Kidney epithelial cell (primary cell): Measurements from ENCODE around the gene AQP5. TPM values are rescaled to one million over a fixed set of nuclear protein-coding genes. Genes with fewer than 3 reads are reported as not detected.

ENCODE experiments used
- DNase-seq: peaks from one replicate; pipeline ENCODE4 v3.0.0-alpha.2; 2010; ENCODE audit warnings: low read depth
- H3K27me3 ChIP-seq: 2 replicates; pipeline ENCODE4 v1.6.0; 2011; ENCODE audit warnings: low read length; ENCODE audit not compliant: control insufficient read depth, insufficient read depth
- H3K36me3 ChIP-seq: 2 replicates; pipeline ENCODE4 v1.5.1; 2011; ENCODE audit warnings: low read length; ENCODE audit not compliant: control insufficient read depth, insufficient read depth
- H3K4me3 ChIP-seq: 2 replicates; pipeline ENCODE4 v1.5.1; 2011; ENCODE audit warnings: low read depth, mild to moderate bottlenecking, control low read depth, low read length
- total RNA-seq: library from RNA; depleted of rRNA; stranded (reverse); fragments of >200 nt; gene quantifications from 2 replicates; pipeline ENCODE4 v1.2.3, GENCODE V29; 2015
- TF ChIP-seq, protein P1 (sequence below): IDR thresholded peaks from 2 replicates; pipeline ENCODE4 v1.5.1; 2011; ENCODE audit warnings: mild to moderate bottlenecking, moderate library complexity, low read length, control low read depth, inconsistent platforms; ENCODE audit not compliant: insufficient read depth, poor library complexity, severe bottlenecking

The AQP5 gene
- total RNA-seq, 1 donor from 2014 or later, result not detected

DNA sequence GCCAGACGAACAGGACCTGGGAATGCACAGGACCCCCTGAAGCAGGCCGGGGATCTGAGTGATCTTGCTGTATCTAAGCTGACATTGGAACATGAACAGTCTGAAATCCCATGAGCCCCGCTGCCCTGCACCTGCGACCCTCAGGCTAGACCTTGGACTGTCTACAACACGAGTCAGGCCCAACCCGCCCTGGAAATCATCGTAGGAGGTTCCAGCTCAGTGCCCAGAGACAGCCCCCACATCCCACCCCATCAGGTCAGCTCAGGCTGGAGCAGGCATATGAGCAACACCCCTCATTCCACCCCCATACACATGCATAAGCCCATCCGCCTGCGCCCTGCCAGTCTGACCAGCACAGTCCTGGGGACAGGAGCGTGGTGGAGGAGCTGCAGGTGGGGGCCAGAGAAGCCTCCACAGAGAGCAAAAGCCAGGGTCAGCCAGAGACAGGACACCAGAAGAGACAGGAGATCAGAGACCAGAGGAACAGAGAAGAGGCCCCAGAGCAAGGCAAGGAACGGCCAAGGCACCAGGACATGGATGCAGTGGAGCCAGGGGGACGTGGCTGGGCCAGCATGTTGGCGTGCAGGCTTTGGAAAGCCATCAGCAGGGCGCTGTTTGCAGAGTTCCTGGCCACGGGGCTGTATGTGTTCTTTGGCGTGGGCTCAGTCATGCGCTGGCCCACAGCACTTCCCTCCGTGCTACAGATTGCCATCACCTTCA, 11.1 kb downstream of the AQP5 start, which contains the start of gene AQP6:
Gene AQP6, plus strand, starts transcription at position 307 of the 720 bp plus-strand sequence. Its CDS starts 227 bp downstream, at position 534.
- Histone ChIP-seq H3K27me3 (peaks cover 29% of the 10 kb centered on the region), H3K4me3 (no peak within 1 kb of the TSS), H3K36me3 (no peaks in the 10 kb centered on the region)
- TF ChIP-seq, protein P1, sequence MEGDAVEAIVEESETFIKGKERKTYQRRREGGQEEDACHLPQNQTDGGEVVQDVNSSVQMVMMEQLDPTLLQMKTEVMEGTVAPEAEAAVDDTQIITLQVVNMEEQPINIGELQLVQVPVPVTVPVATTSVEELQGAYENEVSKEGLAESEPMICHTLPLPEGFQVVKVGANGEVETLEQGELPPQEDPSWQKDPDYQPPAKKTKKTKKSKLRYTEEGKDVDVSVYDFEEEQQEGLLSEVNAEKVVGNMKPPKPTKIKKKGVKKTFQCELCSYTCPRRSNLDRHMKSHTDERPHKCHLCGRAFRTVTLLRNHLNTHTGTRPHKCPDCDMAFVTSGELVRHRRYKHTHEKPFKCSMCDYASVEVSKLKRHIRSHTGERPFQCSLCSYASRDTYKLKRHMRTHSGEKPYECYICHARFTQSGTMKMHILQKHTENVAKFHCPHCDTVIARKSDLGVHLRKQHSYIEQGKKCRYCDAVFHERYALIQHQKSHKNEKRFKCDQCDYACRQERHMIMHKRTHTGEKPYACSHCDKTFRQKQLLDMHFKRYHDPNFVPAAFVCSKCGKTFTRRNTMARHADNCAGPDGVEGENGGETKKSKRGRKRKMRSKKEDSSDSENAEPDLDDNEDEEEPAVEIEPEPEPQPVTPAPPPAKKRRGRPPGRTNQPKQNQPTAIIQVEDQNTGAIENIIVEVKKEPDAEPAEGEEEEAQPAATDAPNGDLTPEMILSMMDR, result no peak
- no peak for DNase-seq

DNA sequence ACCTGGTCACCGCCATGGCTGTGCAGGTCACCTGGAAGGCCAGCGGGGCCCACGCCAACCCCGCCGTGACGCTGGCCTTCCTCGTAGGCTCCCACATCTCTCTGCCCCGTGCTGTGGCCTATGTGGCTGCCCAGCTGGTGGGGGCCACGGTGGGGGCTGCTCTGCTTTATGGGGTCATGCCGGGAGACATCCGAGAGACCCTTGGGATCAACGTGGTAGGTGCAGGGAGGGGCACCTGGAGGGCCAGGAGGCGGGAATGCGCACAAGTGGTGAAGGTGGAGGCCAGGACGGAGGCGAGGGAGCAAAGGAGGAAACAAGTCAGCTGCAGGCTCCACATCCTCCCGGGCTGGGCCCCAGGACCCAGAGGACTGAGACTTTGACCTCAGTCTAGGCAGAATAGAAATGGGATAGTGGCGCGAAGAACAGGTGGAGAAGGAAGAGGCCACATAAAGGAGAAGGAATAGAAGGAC, 11.7 kb downstream of the AQP5 start:
- H3K27me3 ChIP-seq, result peaks cover 25% of the 10 kb centered on the region
- DNase-seq, result no peak
- no peaks in the 10 kb centered on the region for H3K36me3 ChIP-seq
- TF ChIP-seq, protein P1, result no peak
- no peak overlapping the region for H3K4me3 ChIP-seq

DNA sequence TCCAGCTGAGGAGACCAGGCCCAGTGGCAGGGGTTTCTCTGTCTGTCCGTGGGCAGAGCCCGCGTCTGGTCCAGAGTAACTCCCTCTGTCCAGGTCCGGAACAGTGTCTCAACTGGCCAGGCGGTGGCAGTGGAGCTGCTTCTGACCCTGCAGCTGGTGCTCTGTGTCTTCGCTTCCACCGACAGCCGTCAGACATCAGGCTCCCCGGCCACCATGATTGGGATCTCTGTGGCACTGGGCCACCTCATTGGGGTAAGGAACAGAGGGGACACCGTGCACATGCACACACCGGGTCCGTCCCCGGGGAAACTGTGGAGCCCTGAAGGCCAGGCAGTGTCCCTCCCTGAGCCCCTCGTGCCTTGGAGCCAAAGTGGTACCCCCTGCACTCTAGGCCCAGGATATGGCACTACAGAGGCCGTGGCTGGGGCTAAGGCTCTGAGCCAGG, 12.6 kb downstream of the AQP5 start:
- no peak for DNase-seq

DNA sequence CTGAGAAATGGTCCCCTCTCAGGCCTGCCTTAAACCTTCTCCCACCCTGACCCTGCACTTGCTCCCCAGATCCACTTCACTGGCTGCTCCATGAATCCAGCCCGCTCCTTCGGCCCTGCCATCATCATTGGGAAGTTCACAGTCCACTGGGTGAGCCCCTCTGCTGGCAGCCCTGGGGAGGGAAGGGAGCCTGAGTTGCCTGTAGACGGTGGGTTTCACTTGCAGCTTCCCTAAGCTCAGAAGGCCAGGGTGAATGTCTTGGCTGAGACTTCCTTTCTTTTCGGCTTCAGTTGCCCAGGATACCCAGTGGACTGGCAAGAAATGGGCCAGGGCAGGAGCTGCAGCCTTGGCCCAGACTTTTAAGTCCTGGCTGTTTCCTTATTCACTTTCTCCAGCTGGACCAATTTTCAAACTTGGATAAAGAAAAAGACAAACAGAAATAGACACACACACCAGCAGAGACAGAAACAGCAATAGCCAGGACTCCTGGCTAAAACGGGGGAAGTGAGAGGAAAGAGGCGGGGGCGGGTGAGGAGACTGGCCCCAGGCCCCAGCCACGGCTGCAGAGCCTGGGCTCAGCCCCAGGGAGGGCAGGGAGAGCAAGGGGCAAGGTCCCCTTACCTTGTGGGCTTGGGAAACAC, 13.1 kb downstream of the AQP5 start:
- TF ChIP-seq, protein P1, result no peak
- H3K4me3 ChIP-seq, result no peak overlapping the region

More for the DNA sequence above, 12.6 kb downstream of the AQP5 start:
- Histone ChIP-seq H3K27me3 (peaks cover 18% of the 10 kb centered on the region), H3K36me3 (no peaks in the 10 kb centered on the region), H3K4me3 (no peak overlapping the region)
- TF ChIP-seq, protein P1, result peak; percentile 75

DNA sequence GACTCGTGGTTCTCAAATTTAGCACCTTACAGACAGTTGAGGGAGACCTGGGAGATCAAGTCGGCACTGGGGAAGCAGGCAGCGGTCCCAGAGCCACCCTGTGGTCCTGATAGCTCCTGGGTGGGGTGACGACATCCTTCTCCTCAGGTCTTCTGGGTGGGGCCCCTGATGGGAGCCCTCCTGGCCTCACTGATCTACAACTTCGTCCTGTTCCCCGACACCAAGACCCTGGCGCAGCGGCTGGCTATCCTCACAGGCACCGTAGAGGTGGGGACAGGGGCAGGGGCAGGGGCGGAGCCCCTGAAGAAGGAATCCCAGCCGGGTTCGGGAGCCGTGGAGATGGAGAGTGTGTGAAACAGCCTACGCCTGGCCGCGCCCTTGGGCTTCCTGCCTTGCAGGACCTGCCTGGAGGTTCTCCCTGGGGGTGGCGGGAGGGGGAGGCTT, 13.7 kb downstream of the AQP5 start:
- no peak for DNase-seq
- no peaks in the 10 kb centered on the region for H3K36me3 ChIP-seq
- TF ChIP-seq, protein P1, result no peak
- peaks cover 11% of the 10 kb centered on the region for H3K27me3 ChIP-seq
- H3K4me3 ChIP-seq, result no peak overlapping the region

More for the DNA sequence above, 13.1 kb downstream of the AQP5 start:
- no peak for DNase-seq
- no peaks in the 10 kb centered on the region for H3K36me3 ChIP-seq
- peaks cover 15% of the 10 kb centered on the region for H3K27me3 ChIP-seq
